GM18505 (cell line): Measurements from ENCODE around the gene BTBD2.
A peak's percentile ranks its signal among the peaks of the same experiment; 100 is the strongest.

ENCODE experiments used
- ATAC-seq: cut with Tn5 transposase; IDR thresholded peaks from one replicate; pipeline ENCODE4 v1.9.1; 2021; ENCODE audit not compliant: unreplicated experiment
- POLR2A ChIP-seq: IDR thresholded peaks from 4 replicates; pipeline ENCODE4 v1.6.1; 2011; ENCODE audit warnings: borderline replicate concordance; ENCODE audit not compliant: insufficient read depth, insufficient read length; ENCODE audit errors: extremely low read depth

BTBD2 gene

DNA sequence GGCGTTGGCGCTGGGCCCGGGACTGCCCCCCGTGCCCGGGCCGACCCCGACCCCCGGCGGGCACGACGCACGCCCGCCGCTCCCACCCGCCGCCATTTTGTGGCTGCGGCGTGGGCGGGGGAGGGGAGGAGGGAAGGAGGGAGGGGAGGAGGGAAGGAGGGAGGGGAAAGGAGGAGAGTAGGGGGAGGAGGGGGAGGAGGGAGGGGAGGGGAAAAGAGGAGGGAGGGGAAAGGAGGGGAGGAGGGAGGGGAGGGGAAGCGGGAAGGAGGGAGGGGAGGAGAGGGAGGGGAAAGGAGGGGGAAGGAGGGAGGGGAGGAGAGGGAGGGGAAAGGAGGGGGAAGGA is at the start of gene BTBD2:
TSS of gene BTBD2 (minus strand) at position 107 of the 343 bp plus-strand sequence. CDS start at position 96, 11 bp downstream.
- no peak for ATAC-seq
- peak; percentile 39 for TF ChIP-seq POLR2A

GRCh38 chr19:2064788-2065524 is 49.4 kb upstream of the BTBD2 start:
- TF ChIP-seq POLR2A: no peak

GRCh38 chr19:2064395-2064787 is 48.9 kb upstream of the BTBD2 start:
- ATAC-seq: no peak
- TF ChIP-seq POLR2A: no peak

More at GRCh38 chr19:2064788-2065524, 49.4 kb upstream of the BTBD2 start:
- no peak for ATAC-seq

GRCh38 chr19:2063824-2064223 is 48.3 kb upstream of the BTBD2 start:
- TF ChIP-seq POLR2A: no peak

DNA sequence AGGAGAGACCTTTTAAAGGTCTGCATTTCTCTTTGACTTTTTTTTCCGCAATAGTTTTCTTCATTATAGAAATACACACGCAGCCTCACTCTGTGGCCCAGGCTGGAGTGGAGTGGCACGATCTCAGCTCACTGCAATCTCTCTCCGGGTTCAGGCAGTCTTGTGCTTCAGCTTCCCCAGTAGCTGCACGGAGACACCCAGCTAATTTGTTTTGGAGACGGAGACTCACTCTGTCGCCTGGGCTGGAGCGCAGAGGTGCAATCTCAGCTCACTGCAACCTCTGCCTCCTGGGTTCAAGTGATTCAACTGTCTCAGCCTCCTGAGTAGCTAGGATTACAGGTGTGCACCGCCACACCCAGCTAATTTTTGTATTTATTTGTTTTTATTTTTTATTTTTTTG is 47.3 kb upstream of the BTBD2 start:
- TF ChIP-seq POLR2A: no peak
- no peak for ATAC-seq

More at GRCh38 chr19:2063824-2064223, 48.3 kb upstream of the BTBD2 start:
- no peak for ATAC-seq

DNA sequence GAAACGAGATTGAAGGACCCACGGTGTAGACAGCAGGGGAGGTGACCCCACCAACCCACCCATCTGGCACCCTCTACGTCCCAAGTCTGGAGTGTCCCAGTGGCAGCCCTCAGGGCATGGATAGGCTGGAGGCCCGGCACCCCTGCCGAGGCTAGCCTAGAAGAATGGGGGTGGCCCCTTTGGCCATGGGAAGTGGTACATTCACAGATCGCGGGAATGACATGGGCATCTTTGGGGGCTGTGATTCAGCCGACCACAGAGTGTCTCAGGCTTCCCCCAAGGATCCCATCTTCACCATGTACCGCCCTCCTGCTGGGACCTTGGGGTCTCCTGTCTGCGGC is 46.8 kb upstream of the BTBD2 start:
- ATAC-seq: no peak
- no peak for TF ChIP-seq POLR2A

DNA sequence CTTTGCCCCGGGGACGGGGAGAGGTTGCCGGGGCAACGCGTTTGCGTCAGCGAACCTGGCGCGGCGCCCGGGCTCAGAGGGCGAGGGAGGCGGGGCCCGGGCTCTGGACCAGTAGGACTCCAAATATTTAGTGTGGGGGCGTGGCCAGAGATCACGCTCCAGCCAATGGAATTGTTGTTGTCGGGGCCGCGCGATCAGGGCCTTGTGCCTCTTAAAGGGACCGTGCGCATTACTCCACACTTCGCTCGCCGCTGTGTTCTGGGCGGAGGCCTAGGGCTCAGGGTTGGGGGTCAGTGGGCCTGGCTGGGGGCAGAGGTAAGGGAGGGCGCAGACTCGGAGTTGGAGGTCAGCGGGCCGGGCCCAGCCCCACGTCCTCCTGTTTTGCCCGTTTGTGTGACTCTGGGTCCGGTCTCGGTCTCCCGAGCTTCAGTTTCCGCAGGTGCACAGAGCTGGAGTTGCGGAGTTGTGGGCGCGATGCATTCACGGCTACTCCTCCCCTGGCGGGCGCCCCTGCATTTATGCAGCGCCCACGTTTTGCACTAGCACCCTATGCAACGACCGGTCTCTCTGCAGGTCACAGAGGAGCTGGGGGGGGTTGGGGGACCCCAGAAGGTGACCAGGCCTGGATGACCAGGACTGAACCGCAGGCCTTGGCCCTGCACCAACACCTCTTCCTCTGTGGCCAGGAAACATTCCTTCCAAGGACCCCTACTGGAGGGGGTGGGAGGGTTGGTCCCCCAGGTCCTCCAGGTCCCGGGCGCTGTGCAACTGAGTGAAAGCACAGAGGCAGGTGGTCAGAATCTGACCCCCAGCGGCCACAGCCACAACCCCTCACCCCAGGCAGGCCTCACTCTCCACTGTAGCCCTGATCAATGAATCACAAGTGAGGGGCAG is 46.2 kb upstream of the BTBD2 start:
- peak; percentile 70 for ATAC-seq
- TF ChIP-seq POLR2A: peak; percentile 75

- ATAC-seq: peak; percentile 19
- TF ChIP-seq POLR2A: no peak
Observed at GRCh38 chr19:2060884-2061494, 45.5 kb upstream of the BTBD2 start.

DNA sequence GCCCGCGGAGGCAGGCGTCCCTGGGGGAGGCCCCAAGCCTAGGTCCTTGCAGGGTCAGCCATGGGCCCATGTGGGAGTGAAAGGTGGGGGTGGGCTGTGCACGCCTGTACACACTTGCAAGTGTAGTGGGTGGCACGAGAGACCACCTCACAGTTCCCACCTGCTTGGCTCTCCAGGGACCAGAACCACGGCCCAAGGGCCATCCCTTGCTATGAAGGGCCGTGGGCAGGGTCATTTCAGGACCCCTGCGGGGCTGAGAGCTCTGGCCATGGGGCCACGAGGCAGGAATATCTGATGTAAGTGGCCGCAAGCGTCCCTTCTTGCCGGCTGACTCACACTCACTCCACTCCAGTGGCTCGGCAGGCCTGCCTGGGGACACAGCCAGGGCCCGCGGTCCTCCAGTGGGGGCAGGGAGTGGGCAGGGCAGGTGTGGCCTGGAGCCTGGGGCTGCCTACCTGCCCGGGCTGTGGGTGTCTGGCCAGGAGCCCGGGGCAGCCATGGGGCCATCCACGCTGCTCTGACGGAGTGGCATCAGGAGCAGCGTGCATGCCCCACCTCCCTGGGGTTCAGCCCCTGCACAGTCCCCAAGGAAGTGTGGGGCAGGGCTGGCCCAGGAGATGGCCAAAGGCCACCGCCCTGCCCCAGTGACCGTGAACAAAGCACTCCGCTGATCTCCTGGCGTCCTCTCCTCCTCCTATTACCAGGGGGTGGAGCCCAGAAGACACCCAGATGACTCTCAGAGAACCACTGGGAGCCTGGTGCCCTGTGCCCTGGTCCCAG is 44.1 kb upstream of the BTBD2 start:
- no peak for TF ChIP-seq POLR2A
- ATAC-seq: no peak

DNA sequence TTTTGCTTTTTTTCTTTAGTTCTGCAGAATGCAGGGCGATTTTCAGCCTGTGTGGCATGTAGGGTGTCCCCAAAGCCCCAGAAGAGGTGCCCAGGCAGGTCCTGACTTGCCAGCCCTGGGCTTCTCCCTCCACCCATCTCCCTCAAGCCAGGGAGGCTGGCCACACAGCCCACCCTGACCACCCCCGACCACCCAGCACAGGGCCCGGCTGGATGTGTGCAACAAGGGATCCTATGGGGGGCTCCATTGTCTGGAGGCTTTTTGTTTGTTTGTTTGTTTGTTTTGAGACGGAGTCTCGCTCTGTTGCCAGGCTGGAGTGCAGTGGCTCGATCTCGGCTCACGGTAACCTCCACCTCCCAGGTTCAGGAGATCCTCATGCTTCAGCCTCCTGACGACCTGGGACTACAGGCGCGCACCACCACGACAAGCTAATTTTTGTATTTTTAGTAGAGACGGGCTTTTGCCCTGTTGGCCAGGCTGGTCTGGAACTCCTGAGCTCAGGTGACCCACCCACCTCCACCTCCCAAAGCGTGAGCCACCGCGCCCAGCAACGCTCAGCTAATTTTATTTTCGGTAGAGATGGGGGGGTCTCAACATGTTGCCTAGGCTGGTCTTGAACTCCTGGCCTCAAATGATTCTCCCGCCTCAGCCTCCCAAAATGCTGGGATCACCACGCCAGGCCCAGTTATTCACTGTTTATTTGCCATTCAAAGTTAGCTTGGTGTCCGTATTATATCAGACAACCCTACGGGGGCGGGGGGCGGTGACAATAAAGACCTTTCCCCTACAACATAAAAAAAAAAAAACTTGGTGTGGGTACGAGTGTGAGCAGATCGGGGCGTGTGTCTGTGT is 43.3 kb upstream of the BTBD2 start:
- TF ChIP-seq POLR2A: no peak
- no peak for ATAC-seq

DNA sequence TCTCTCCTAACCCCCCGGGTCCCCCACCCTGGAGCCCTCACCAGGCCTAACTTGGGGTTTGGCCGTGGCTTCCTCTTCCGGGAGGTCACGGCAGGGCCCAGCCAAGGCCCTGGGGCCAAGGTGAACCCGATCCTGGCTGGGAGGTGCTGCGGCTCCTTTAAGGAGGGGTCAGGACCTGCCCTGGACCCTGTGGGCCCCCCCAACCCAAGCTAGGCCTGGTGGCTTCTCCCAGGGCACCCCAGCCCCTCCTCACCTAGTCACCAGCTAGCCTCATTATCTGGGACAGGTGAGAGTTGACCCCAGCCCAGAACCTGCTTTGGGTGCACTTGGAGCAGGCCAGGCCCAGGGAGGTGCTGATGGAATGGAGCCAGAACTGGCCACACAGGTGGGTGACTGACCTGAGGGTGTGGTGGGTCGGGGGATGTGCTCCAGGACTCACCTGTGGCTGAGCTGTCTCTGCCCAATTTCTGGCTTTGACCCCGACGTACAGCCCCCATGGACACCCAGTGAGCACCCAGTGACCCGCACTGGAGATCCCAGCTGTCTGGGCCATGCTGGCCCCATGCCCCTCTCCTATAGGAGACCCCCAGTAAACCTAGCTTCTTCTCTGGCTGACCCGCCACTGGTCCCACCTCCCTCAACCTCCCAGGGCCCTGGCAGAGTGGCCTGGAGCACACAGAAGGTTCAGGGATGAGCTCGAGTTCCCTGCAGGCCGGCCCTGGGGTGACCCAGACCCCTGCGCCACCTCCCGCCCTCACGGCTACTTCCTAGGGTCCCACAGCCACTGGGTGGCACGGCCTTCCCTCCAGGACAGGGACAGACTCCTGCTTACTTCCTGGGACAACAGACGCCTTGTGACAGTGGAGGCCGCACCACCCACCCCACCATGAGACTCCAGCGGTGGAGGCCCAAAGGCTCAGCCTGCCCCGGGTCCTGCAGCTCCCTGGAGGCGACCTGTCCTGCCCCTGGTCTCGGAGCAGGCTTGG is 42.3 kb upstream of the BTBD2 start:
- no peak for TF ChIP-seq POLR2A
- no peak for ATAC-seq

GRCh38 chr19:2056837-2057192 is 41.3 kb upstream of the BTBD2 start:
- no peak for TF ChIP-seq POLR2A
- ATAC-seq: no peak
